IPS-18a (cell line): ENCODE results near the gene ACOX1.

Experiments used
- H3K27ac ChIP-seq: one replicate; pipeline ENCODE4 v1.5.1; 2013; ENCODE audit warnings: low read length
- H3K27me3 ChIP-seq: one replicate; pipeline ENCODE4 v1.6.1; 2013; ENCODE audit warnings: mild to moderate bottlenecking, low read length; ENCODE audit not compliant: control insufficient read depth, insufficient read depth
- H3K36me3 ChIP-seq: one replicate; pipeline ENCODE4 v1.6.1; 2013; ENCODE audit warnings: low read depth, low read length; ENCODE audit not compliant: control insufficient read depth
- H3K4me1 ChIP-seq: one replicate; pipeline ENCODE4 v1.6.1; 2013; ENCODE audit warnings: low read depth, low read length; ENCODE audit not compliant: control insufficient read depth
- H3K4me3 ChIP-seq: one replicate; pipeline ENCODE4 v1.5.1; 2013; ENCODE audit warnings: low read length
- H3K9ac ChIP-seq: one replicate; pipeline ENCODE4 v1.6.1; 2013; ENCODE audit warnings: mild to moderate bottlenecking, low read length, moderate library complexity
- H3K9me3 ChIP-seq: one replicate; pipeline ENCODE4 v1.6.1; 2013; ENCODE audit warnings: low read depth, low read length; ENCODE audit not compliant: control insufficient read depth

The ACOX1 gene

DNA sequence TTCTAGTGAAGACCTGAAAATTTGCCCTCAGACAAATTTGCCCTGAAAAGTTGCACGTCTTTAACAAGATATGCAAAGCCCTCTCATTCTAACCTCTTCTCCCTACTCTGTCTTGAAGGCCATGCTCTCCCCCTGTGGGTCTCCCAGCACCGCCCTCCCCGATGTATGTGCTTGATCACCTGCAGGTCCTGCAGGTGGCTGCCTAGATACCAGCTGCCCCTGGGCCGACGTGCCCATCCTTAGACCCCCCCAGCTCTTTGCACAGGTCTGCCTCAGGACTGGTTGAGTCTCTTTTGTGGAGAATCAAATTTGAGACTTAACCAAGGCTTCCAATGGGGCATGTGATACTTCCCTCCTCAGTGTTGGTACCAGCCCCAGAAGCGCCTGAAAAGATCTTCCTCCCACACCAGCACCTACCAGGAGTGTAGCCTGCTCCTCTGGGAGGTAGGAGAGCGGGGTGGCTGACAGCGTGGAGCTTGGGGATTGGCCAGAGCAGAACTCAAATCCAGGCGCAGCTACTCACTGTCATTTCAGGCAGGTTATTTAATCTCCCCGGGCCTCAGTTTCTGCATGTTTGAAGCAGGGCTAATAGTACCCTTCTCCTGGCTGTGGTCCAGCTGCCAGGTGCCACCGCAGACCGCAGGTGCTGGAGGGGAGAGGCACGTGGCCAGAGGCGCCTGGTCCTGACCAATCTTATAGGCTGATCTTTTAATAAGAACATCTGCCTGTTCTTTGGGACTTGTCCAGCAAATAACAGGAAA lies 69.7 kb downstream of the ACOX1 start:
- H3K4me3 ChIP-seq, result no peak overlapping the region
- no peak overlapping the region for H3K9ac ChIP-seq
- no peak overlapping the region for H3K27ac ChIP-seq
- H3K9me3 ChIP-seq, result no peaks in the 10 kb centered on the region
- H3K36me3 ChIP-seq, result no peaks in the 10 kb centered on the region
- H3K4me1 ChIP-seq, result no peaks in the 10 kb centered on the region
- H3K27me3 ChIP-seq, result no peaks in the 10 kb centered on the region

DNA sequence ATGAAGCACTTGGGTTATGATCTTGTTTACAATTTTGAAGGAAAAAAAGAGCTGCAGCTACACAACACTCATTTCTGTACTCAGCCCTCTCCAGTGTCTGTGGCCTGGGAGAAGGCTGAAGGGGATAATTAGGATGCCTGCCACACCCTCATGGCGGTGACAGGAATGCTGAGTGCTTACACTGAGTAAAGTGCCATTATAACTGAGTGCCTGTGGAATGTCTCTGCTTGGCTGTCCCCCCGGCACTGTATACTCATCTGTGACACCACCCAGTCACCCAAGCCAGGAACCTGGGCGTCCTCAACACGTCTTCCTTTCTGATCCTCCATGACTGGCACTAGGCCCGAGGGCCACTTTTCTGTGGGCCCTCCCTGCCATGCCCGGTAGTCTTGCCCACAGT lies 70.8 kb downstream of the ACOX1 start:
- Histone ChIP-seq H3K4me1 (no peaks in the 10 kb centered on the region), H3K27ac (no peak overlapping the region)

GRCh38 chr17:75906143-75906884 lies 72.7 kb downstream of the ACOX1 start:
- Histone ChIP-seq H3K36me3 (peaks cover 7% of the 10 kb centered on the region), H3K9ac (no peak overlapping the region), H3K27ac (no peak overlapping the region), H3K4me1 (no peaks in the 10 kb centered on the region), H3K4me3 (no peak overlapping the region), H3K27me3 (no peaks in the 10 kb centered on the region), H3K9me3 (no peaks in the 10 kb centered on the region)

More for the DNA sequence above, 70.8 kb downstream of the ACOX1 start:
- H3K9ac ChIP-seq, result no peak overlapping the region
- H3K36me3 ChIP-seq, result no peaks in the 10 kb centered on the region
- H3K9me3 ChIP-seq, result no peaks in the 10 kb centered on the region
- H3K27me3 ChIP-seq, result no peaks in the 10 kb centered on the region
- H3K4me3 ChIP-seq, result no peak overlapping the region

GRCh38 chr17:75904749-75905521 lies 74.0 kb downstream of the ACOX1 start, which contains the start of gene MRPL38:
TSS of gene MRPL38 (minus strand) at chr17:75904884. CDS start at chr17:75904875, 9 bp downstream.
- Histone ChIP-seq H3K36me3 (peaks cover 17% of the 10 kb centered on the region), H3K4me3 (peak within 1 kb of the TSS; percentile 77), H3K27me3 (no peaks in the 10 kb centered on the region), H3K27ac (peak within 1 kb of the TSS; percentile 15), H3K4me1 (no peaks in the 10 kb centered on the region), H3K9me3 (no peaks in the 10 kb centered on the region), H3K9ac (peak within 1 kb of the TSS; percentile 83)

- no peaks in the 10 kb centered on the region for H3K27me3 ChIP-seq
- H3K27ac ChIP-seq, result no peak overlapping the region
- H3K9ac ChIP-seq, result no peak overlapping the region
- H3K36me3 ChIP-seq, result peaks cover 28% of the 10 kb centered on the region
- H3K4me1 ChIP-seq, result peaks cover 3% of the 10 kb centered on the region
- no peak overlapping the region for H3K4me3 ChIP-seq
- no peaks in the 10 kb centered on the region for H3K9me3 ChIP-seq
Measured at GRCh38 chr17:75902406-75902805, 76.6 kb downstream of the ACOX1 start.

GRCh38 chr17:75901727-75902126 lies 77.2 kb downstream of the ACOX1 start:
- H3K27ac ChIP-seq, result no peak overlapping the region
- H3K9ac ChIP-seq, result no peak overlapping the region
- peaks cover 28% of the 10 kb centered on the region for H3K36me3 ChIP-seq

DNA sequence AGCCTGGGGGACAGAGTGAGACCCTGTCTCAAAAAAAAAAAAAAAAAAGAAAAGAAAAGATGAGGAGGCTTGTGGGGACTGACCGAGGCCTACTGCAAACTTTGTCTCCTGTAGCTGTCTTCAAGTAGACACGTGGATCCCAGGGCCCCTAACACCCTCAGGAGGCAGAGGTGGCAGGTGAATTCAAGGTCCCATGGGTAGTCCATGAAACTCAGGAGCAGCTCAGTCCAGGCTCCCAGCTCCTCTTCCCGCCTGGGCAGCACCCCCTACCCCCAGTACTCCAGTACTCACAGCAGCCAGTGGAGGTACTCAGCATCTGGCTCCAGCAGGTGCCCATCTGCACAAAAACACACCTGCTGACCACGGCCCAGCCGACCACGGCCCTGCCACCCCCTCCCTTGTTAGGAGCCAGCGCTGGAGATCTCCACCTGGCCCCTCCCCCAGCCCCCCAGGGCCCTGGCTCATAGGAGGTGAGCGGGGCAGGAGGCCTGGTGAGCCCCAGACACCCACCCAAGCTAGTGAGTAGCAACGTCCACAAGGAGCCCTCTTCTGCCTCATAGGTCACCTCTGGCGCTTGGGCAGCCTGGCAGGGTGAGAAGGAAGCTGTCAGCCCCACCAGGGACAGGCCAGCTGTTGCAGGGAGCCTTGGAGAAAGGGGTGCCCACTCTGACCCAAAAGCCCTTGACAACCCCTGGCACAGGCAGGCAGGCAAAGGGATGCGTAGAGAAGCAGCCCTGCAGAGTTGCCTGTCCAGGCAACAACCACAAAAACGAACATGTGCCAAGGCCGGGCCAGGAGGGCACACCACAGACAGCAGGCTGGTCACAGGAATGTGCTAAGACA lies 78.1 kb downstream of the ACOX1 start:
- Histone ChIP-seq H3K9me3 (no peaks in the 10 kb centered on the region), H3K4me1 (peaks cover 6% of the 10 kb centered on the region), H3K27ac (no peak overlapping the region), H3K4me3 (no peak overlapping the region), H3K36me3 (peaks cover 28% of the 10 kb centered on the region), H3K9ac (no peak overlapping the region), H3K27me3 (no peaks in the 10 kb centered on the region)

More at GRCh38 chr17:75901727-75902126, 77.2 kb downstream of the ACOX1 start:
- Histone ChIP-seq H3K9me3 (no peaks in the 10 kb centered on the region), H3K4me3 (no peak overlapping the region), H3K4me1 (peaks cover 6% of the 10 kb centered on the region), H3K27me3 (no peaks in the 10 kb centered on the region)

GRCh38 chr17:75899767-75900468 lies 79.0 kb downstream of the ACOX1 start:
- no peak overlapping the region for H3K27ac ChIP-seq
- H3K36me3 ChIP-seq, result peaks cover 28% of the 10 kb centered on the region
- no peaks in the 10 kb centered on the region for H3K27me3 ChIP-seq
- H3K9me3 ChIP-seq, result no peaks in the 10 kb centered on the region
- H3K4me1 ChIP-seq, result peaks cover 9% of the 10 kb centered on the region
- H3K9ac ChIP-seq, result no peak overlapping the region
- H3K4me3 ChIP-seq, result no peak overlapping the region

DNA sequence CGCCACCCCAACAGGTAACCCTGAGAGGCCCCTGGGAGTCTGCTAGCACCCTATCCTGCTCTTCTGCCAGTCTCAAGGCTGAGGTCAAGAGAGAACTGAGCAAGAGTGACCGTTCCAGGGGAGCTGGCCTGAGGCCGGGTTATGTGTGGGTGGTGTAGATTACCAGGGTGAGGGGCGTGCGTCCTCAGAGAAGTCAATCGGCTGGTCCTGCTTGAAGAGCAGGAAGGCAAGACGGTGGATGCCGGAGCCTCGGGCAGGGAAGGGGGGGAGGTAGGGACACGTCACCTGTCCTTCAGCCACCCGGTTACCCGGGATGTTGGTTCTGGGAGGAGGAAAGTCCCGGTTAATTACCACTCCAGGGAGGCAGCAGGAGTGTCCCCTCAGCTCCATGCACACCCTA lies 79.6 kb downstream of the ACOX1 start:
- peaks cover 10% of the 10 kb centered on the region for H3K4me1 ChIP-seq
- H3K27me3 ChIP-seq, result no peaks in the 10 kb centered on the region
- H3K27ac ChIP-seq, result no peak overlapping the region
- no peak overlapping the region for H3K9ac ChIP-seq
- H3K36me3 ChIP-seq, result peaks cover 28% of the 10 kb centered on the region
- H3K9me3 ChIP-seq, result no peaks in the 10 kb centered on the region
- no peak overlapping the region for H3K4me3 ChIP-seq

DNA sequence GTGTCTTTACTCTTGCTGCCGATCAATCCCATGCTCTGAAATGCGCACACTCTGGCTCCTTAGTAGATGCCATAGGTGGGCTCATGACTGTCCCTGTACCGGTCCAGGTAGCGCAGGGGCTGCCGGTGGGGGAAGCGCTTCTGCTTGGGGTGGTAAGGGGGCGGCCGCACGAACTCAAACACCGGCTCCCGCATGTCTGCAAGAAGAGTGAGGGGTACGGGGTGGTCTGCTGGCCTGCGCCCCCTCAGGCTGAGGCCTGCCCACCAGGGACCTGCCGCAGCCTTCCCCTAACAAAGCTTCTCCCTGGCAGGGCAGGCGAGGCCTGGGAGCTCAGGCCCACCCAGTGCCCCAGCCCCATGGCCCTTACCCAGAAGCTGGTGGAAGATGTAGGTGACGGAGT lies 80.2 kb downstream of the ACOX1 start:
- H3K4me1 ChIP-seq, result peaks cover 10% of the 10 kb centered on the region
- H3K9me3 ChIP-seq, result no peaks in the 10 kb centered on the region
- H3K27me3 ChIP-seq, result no peaks in the 10 kb centered on the region
- H3K9ac ChIP-seq, result no peak overlapping the region
- no peak overlapping the region for H3K27ac ChIP-seq
- peaks cover 28% of the 10 kb centered on the region for H3K36me3 ChIP-seq
- H3K4me3 ChIP-seq, result no peak overlapping the region
